RWPE2 (cell line): ENCODE results near the gene RBM10.

ENCODE experiments used
- ATAC-seq: fragments of 200-7000 bp; cut with Tn5 transposase; 3 replicates; pipeline ENCODE4 v1.9.1; 2021; ENCODE audit warnings: low read depth
- DNase-seq: peaks from one replicate; pipeline ENCODE4 v3.0.0-alpha.2; 2020; ENCODE audit warnings: low spot score
- H3K27ac ChIP-seq: fragments of 450-650 bp; 2 replicates; pipeline ENCODE4 v1.5.1; 2017; ENCODE audit warnings: mild to moderate bottlenecking; ENCODE audit not compliant: poor library complexity, severe bottlenecking
- H3K27me3 ChIP-seq: fragments of 250-450 bp; sonication (Bioruptor Pico); 2 replicates; pipeline ENCODE4 v1.5.1; 2021; ENCODE audit warnings: mild to moderate bottlenecking, moderate library complexity; ENCODE audit not compliant: insufficient read depth, poor library complexity, severe bottlenecking
- H3K36me3 ChIP-seq: fragments of 250-450 bp; sonication (Bioruptor Pico); 2 replicates; pipeline ENCODE4 v1.5.1; 2020; ENCODE audit warnings: low read depth, mild to moderate bottlenecking, moderate library complexity
- H3K4me1 ChIP-seq: fragments of 250-450 bp; sonication (Bioruptor Pico); 2 replicates; pipeline ENCODE4 v1.5.1; 2021; ENCODE audit warnings: mild to moderate bottlenecking, moderate library complexity; ENCODE audit not compliant: insufficient read depth, poor library complexity, severe bottlenecking
- H3K4me3 ChIP-seq: fragments of 250-450 bp; sonication (Bioruptor Pico); 2 replicates; pipeline ENCODE4 v1.5.1; 2021; ENCODE audit warnings: mild to moderate bottlenecking, moderate library complexity; ENCODE audit not compliant: severe bottlenecking
- H3K9me3 ChIP-seq: fragments of 250-450 bp; sonication (Bioruptor Pico); 2 replicates; pipeline ENCODE4 v1.5.1; 2021; ENCODE audit warnings: mild to moderate bottlenecking, moderate library complexity; ENCODE audit not compliant: severe bottlenecking
- CTCF ChIP-seq: fragments of 450-650 bp; IDR thresholded peaks from one replicate; pipeline ENCODE4 v1.5.1; 2017; ENCODE audit warnings: mild to moderate bottlenecking, moderate library complexity; ENCODE audit not compliant: poor library complexity, severe bottlenecking

RBM10 gene

GRCh38 chrX:47182106-47182700 lies 37.2 kb downstream of the RBM10 start:
- peaks cover 14% of the 10 kb centered on the region for H3K36me3 ChIP-seq
- no peak overlapping the region for H3K27ac ChIP-seq
- H3K27me3 ChIP-seq: no peaks in the 10 kb centered on the region
- DNase-seq: no peak
- ATAC-seq: no peak
- no peaks in the 10 kb centered on the region for H3K9me3 ChIP-seq
- no peaks in the 10 kb centered on the region for H3K4me1 ChIP-seq
- no peak for TF ChIP-seq CTCF
- H3K4me3 ChIP-seq: no peak overlapping the region

GRCh38 chrX:47184486-47184885 lies 39.5 kb downstream of the RBM10 start:
- DNase-seq (no peak), ATAC-seq (no peak)
- no peaks in the 10 kb centered on the region for H3K9me3 ChIP-seq
- H3K27me3 ChIP-seq: no peaks in the 10 kb centered on the region
- no peak overlapping the region for H3K27ac ChIP-seq
- no peak overlapping the region for H3K4me3 ChIP-seq
- TF ChIP-seq CTCF: no peak
- H3K4me1 ChIP-seq: no peaks in the 10 kb centered on the region
- H3K36me3 ChIP-seq: peaks cover 4% of the 10 kb centered on the region

- no peak for ATAC-seq
- TF ChIP-seq CTCF: no peak
- H3K4me1 ChIP-seq: no peaks in the 10 kb centered on the region
- no peaks in the 10 kb centered on the region for H3K27me3 ChIP-seq
- DNase-seq: no peak
- no peak overlapping the region for H3K27ac ChIP-seq
- no peak overlapping the region for H3K4me3 ChIP-seq
- peaks cover 4% of the 10 kb centered on the region for H3K36me3 ChIP-seq
- no peaks in the 10 kb centered on the region for H3K9me3 ChIP-seq
Measured at GRCh38 chrX:47185241-47185640, 40.2 kb downstream of the RBM10 start.

- Histone ChIP-seq H3K9me3 (no peaks in the 10 kb centered on the region), H3K36me3 (peaks cover 4% of the 10 kb centered on the region; the same call in 1 of the 2 replicates)
- no peak for TF ChIP-seq CTCF
Measured at GRCh38 chrX:47186096-47186740, 41.2 kb downstream of the RBM10 start.

GRCh38 chrX:47187106-47187677 lies 42.2 kb downstream of the RBM10 start:
- ATAC-seq (no peak), DNase-seq (no peak)
- H3K4me1 ChIP-seq: no peaks in the 10 kb centered on the region
- no peak overlapping the region for H3K4me3 ChIP-seq
- H3K36me3 ChIP-seq: peaks cover 4% of the 10 kb centered on the region; the same call in 1 of the 2 replicates
- no peak overlapping the region for H3K27ac ChIP-seq
- H3K9me3 ChIP-seq: no peaks in the 10 kb centered on the region
- H3K27me3 ChIP-seq: no peaks in the 10 kb centered on the region
- TF ChIP-seq CTCF: no peak

More at GRCh38 chrX:47186096-47186740, 41.2 kb downstream of the RBM10 start:
- ATAC-seq (no peak), DNase-seq (no peak)
- Histone ChIP-seq H3K4me3 (no peak overlapping the region), H3K27me3 (no peaks in the 10 kb centered on the region), H3K4me1 (no peaks in the 10 kb centered on the region), H3K27ac (no peak overlapping the region)
